Activated CD8-positive, alpha-beta T cell treated with anti-CD3 and anti-CD28 coated beads, Interleukin-2, amount 10 ng/mL, durations not matched to agents 7 days and 5 days (primary cell): Measurements from ENCODE around the gene GDF7. TPM values are rescaled to one million over a fixed set of nuclear protein-coding genes. Genes with fewer than 3 reads are reported as not detected.

ENCODE experiments used
- ATAC-seq: fragments of 150-1000 bp; cut with Tn5 transposase; one replicate; pipeline ENCODE4 v1.10.0; 2021; ENCODE audit warnings: moderate library complexity
- CTCF ChIA-PET: fragments of 350-600 bp; sonication (Branson Sonifier 250); formaldehyde crosslinking; loops from one replicate; lab custom pipeline; 2021; ENCODE audit warnings: antibody characterized with exemption; lab: Charles Lee
- POLR2A ChIA-PET: fragments of 350-600 bp; sonication (Branson Sonifier 250); formaldehyde crosslinking; loops from one replicate; lab custom pipeline; 2021; ENCODE audit warnings: antibody characterized with exemption; lab: Charles Lee
- DNase-seq: peaks from one replicate; pipeline ENCODE4 v3.0.0-alpha.2; 2020
- H3K27ac Mint-ChIP-seq: one replicate; pipeline ENCODE4 v1.8.0; 2021; ENCODE audit warnings: mild to moderate bottlenecking, mixed read lengths
- H3K27me3 Mint-ChIP-seq: one replicate; pipeline ENCODE4 v1.8.0; 2021; ENCODE audit warnings: low read depth, mixed read lengths
- H3K36me3 Mint-ChIP-seq: one replicate; pipeline ENCODE4 v1.8.0; 2021; ENCODE audit warnings: low read depth, mixed read lengths
- H3K4me1 Mint-ChIP-seq: one replicate; pipeline ENCODE4 v1.8.0; 2021; ENCODE audit warnings: low read depth, mixed read lengths
- H3K4me3 Mint-ChIP-seq: one replicate; pipeline ENCODE4 v1.8.0; 2021; ENCODE audit warnings: mild to moderate bottlenecking, mixed read lengths
- H3K9me3 Mint-ChIP-seq: one replicate; pipeline ENCODE4 v1.8.0; 2022; ENCODE audit warnings: mixed read lengths; ENCODE audit not compliant: insufficient read depth
- total RNA-seq, 2 experiments: library from RNA; stranded (reverse); gene quantifications; one replicate each; pipeline ENCODE4 v1.2.3, GENCODE V29; 2021

Gene GDF7
- total RNA-seq, 2 experiments from 2014 or later: not detected

DNA sequence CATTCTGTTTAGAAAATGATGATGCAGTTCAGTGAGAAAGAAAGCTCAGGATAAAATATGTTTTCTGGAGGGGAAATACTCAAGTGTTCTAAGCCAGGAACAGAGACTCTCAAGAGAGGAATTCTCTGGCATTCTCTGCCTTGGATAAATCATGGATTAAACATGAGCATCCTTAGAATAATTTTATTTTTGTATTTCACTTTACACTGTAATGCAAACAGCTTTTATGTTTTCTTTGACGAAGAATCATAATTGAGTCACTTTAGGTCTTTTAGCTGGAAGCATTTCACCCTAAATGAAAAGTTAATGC, 11.1 kb downstream of the GDF7 start:
- Mint-ChIP-seq H3K4me1 (peaks cover 5% of the 10 kb centered on the region), H3K9me3 (no peaks in the 10 kb centered on the region), H3K36me3 (no peaks in the 10 kb centered on the region), H3K27ac (no peak overlapping the region), H3K4me3 (no peak overlapping the region), H3K27me3 (peaks cover 5% of the 10 kb centered on the region)
- POLR2A ChIA-PET: no interaction called here
- DNase-seq: no peak
- no peak for ATAC-seq
- CTCF ChIA-PET: interaction anchor here (0.7 to 2.0 kb wide), 5 partner anchors 15 to 287 kb away, joined by 3 to 8 read pairs (median 3); partner anchors contain the start of gene HS1BP3

DNA sequence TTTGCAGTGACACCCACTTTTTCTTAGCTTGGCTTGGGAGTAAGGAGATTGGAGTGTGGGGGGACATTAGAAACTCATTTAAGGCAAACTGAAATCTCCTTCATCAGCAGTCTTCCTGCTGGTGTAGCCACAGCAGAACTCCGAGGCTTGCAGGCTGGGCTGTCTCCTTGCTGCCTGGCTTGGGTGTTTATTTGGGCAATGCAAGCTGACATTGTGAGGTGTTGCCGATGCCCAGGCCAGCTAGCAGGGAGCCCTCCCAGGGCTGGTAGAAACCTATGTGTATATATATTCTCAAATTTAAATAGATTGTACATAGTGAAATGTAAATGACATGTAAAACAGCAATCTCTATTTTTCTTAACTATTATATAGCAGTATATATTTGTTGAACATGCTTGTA, 11.8 kb downstream of the GDF7 start:
- DNase-seq: no peak
- Mint-ChIP-seq H3K27ac (no peak overlapping the region), H3K36me3 (no peaks in the 10 kb centered on the region), H3K9me3 (no peaks in the 10 kb centered on the region), H3K27me3 (peaks cover under 1% of the 10 kb centered on the region), H3K4me1 (peaks cover 5% of the 10 kb centered on the region), H3K4me3 (no peak overlapping the region)
- POLR2A ChIA-PET: no interaction called here
- no peak for ATAC-seq
- CTCF ChIA-PET: interaction anchor here (0.8 to 2.0 kb wide), 3 partner anchors 14 to 28 kb away, joined by 3 to 8 read pairs (median 5); partner anchors contain the start of gene HS1BP3

DNA sequence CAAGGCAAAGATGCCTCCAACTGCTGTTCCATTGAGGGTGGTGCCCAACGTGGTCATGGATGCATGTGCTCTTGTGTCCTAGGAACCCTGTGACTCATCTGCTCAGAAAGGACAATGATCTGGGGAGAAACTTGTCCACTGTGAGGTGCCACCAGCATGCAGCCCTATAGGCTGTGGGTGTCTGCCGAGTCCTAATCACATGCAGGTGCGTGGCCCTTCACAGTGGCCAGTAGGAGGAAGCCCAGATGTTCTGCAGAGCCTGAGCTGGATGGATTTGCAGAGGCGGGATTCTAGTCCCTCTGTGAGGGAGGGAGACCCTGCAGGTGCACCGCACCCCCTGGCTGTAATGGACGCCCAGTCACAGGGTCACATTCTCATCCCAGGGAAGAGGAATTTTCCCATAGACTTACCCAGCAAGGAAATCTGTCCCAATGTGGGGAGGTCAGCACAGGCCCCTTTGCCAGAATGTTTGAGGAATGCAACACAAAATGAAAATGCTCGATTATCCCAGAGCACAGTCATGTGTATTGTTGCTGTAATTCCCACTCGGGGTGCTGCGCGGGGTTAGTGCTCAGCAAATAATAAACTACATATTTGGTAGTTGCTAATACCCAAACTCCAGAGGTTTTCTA, 13.9 kb downstream of the GDF7 start:
- ChIA-PET CTCF (no interaction called here), POLR2A (no interaction called here)
- Mint-ChIP-seq H3K36me3 (peaks cover 4% of the 10 kb centered on the region), H3K4me3 (no peak overlapping the region), H3K9me3 (no peaks in the 10 kb centered on the region), H3K27me3 (no peaks in the 10 kb centered on the region), H3K27ac (no peak overlapping the region), H3K4me1 (peaks cover 5% of the 10 kb centered on the region)
- ATAC-seq (no peak), DNase-seq (no peak)

DNA sequence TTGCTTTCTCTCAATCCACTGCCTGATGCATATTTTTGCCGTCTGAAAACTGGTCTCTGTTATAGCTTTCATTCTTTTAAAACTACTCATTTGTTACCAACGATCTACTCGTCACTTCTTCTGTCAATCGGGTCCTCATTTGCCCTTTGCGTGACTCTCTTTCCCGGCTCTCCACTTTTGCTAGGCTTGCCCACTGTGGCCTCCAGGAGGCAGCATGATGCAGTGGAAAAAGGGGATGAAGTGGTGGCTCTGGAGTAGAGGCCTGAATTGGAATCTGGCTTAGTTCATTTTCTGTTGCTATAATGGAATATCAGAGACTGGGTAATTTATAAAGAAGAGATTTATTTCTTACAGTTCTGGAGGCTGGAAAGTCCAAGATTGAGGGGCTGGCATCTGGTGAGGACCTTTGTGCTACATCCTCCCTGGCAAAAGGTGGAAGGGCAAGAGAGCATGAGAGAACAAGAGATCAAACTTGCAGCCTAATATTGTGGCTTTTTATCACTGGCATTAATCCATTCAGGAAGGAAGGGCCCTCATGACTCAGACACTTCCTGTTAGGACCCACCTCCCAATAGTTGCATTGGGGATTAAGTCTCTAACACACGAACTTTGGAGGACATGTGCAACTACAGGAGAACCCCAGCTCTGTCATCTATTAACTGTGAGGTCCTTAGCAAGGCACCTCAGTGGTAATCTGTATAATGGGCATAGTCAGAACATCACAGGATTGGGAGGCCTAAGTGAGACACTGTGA, 15.4 kb downstream of the GDF7 start:
- Mint-ChIP-seq H3K27ac (no peak overlapping the region), H3K4me3 (no peak overlapping the region)
- no peak for DNase-seq

DNA sequence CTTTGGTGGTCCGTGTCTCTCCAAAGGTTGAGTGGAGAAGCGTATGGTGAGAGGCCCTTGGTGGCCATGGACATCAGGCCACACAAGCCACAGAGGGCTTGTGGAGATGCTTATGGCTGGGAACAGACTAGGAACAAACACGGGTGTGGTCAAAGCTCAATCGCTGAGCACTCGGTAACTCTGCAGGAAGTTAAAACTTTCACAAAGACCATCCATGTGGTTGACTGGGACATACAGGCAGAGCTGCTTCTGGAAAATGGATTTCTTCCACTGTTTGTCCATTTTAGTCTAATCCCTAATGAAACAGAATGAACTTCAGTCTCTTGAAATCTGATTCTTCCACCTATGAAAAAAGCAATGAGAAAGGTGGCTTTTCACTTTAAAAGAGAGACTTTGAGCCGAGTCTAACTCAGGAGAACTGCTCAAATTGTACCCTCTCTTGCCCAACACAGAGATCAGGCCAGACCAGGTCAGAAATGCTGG, 17.7 kb downstream of the GDF7 start:
- peaks cover 22% of the 10 kb centered on the region for H3K36me3 Mint-ChIP-seq
- ATAC-seq (no peak), DNase-seq (no peak)
- peaks cover 5% of the 10 kb centered on the region for H3K4me1 Mint-ChIP-seq
- H3K27me3 Mint-ChIP-seq: no peaks in the 10 kb centered on the region
- ChIA-PET CTCF (interaction anchor here (1.1 kb wide), 2 partner anchors 9 to 23 kb away, joined by 3 to 8 read pairs; no protein-coding TSS in a partner anchor), POLR2A (no interaction called here)
- H3K4me3 Mint-ChIP-seq: no peak overlapping the region
- no peaks in the 10 kb centered on the region for H3K9me3 Mint-ChIP-seq
- H3K27ac Mint-ChIP-seq: no peak overlapping the region

More for the DNA sequence above, 15.4 kb downstream of the GDF7 start:
- no peaks in the 10 kb centered on the region for H3K9me3 Mint-ChIP-seq
- POLR2A ChIA-PET: no interaction called here
- peaks cover 5% of the 10 kb centered on the region for H3K4me1 Mint-ChIP-seq
- CTCF ChIA-PET: interaction anchor here (0.7 to 1.6 kb wide), 4 partner anchors 17 to 31 kb away, joined by 3 read pairs; partner anchors contain the start of gene HS1BP3
- peaks cover 13% of the 10 kb centered on the region for H3K36me3 Mint-ChIP-seq
- no peaks in the 10 kb centered on the region for H3K27me3 Mint-ChIP-seq
- no peak for ATAC-seq

DNA sequence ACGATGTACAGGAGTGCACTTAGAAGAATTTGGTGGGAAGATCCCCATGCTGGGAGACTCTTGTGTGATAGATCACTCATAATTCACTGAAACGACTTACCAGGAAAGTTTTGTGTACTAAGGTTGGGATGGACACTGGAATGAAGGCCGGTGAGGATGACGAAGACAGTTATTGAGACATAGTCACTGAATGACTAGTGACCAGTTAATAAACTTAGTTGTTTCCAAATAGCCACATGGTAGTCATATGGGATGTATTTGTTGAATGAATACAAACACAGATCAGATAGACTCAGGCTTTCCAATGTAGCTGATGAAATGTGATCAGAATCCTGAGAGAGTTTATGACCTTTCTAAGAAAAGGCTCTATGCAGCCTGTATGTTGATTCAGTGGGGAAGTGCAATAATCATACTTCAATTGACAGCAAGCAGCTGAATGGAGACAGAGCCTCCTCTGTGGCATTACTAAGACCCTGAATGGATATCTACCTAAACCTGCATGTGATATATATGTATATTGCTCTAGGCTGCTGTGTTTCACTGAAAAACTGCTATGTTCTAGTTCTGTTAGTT, 20.4 kb downstream of the GDF7 start:
- ATAC-seq (no peak), DNase-seq (no peak)
- no peaks in the 10 kb centered on the region for H3K9me3 Mint-ChIP-seq
- no peak overlapping the region for H3K4me3 Mint-ChIP-seq
- H3K27me3 Mint-ChIP-seq: no peaks in the 10 kb centered on the region
- peaks cover 22% of the 10 kb centered on the region for H3K36me3 Mint-ChIP-seq
- H3K4me1 Mint-ChIP-seq: peaks cover 3% of the 10 kb centered on the region
- CTCF ChIA-PET: interaction anchor here (1.4 kb wide), 1 partner anchor 26 kb away, joined by 3 read pairs; no protein-coding TSS in a partner anchor
- POLR2A ChIA-PET: no interaction called here
- H3K27ac Mint-ChIP-seq: no peak overlapping the region

DNA sequence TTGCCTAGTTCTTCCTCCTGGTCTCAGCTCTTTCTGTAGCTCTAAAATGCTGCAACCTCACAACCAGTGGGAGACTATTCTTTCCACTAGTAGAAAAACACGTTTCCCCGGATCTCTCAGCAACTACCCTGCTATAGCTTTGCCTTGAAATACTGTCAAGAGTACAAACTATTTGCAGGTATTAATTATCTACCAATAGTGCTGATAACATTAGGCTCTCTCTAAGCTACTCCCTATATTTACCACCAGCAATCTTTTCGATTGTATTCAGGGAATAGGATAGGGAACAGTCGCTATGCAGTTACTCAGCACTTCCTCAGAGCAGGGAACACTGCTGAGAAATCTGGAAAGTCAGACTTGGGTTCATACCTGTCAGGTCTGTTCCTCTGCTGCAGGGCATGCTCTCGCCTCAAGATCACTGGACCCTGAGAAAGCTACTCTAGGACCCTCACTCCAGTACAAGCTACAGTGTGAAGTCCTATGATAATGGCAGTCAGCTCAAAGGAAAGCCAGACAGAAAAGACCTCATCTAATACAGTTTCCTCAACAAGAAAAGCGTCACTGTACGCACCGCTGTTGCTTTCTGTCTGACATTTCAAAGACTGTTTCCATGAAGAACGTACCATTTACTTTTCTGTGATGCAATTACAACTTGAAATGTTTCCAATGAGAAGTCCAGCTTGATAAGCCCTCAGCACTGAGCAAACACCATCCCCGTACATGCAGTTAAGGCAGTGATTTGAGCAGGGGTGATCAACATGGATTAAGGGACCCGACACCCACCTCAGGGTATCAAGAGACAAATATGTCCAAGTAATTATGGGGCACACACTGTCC, 22.7 kb downstream of the GDF7 start:
- no peaks in the 10 kb centered on the region for H3K27me3 Mint-ChIP-seq
- no peak for DNase-seq
- ChIA-PET CTCF (no interaction called here), POLR2A (no interaction called here)
- ATAC-seq: no peak
- no peaks in the 10 kb centered on the region for H3K4me1 Mint-ChIP-seq
- peaks cover 22% of the 10 kb centered on the region for H3K36me3 Mint-ChIP-seq
- no peaks in the 10 kb centered on the region for H3K9me3 Mint-ChIP-seq
- no peak overlapping the region for H3K27ac Mint-ChIP-seq
- H3K4me3 Mint-ChIP-seq: no peak overlapping the region

DNA sequence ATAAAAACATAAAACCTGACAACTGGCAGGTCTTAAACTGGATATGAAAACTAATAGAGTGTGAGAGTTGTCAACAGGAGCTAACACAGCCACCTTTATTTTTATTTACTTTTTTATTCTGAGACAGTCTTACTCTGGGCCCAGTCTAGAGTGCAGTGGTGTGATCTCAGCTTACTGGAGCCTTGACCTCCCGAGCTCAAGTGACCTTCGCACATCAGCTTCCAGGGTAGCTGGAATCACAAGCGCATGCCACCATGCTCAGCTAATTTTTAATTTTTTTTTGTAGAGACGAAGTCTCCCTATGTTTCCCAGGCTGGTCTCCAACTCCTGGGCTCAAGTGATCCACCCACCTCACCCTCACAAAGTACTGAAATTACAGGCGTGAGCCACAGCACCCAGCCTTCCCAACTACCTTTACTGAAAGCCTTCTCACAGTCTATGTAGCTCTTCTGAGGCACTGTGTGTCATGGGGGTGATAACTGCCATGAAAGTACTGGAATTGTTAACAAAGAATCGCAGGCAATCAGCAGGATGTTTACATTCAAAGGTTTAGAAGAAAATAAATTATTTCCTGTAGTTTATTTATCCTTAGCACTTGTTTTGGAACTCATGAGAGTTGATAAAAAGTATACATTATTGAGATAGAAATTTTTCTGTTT, 24.3 kb downstream of the GDF7 start:
- H3K36me3 Mint-ChIP-seq: peaks cover 17% of the 10 kb centered on the region
- H3K27ac Mint-ChIP-seq: no peak overlapping the region
- no peak overlapping the region for H3K4me3 Mint-ChIP-seq
- H3K9me3 Mint-ChIP-seq: no peaks in the 10 kb centered on the region
- POLR2A ChIA-PET: no interaction called here
- H3K4me1 Mint-ChIP-seq: no peaks in the 10 kb centered on the region
- CTCF ChIA-PET: interaction anchor here (0.8 kb wide), 1 partner anchor 271 kb away, joined by 4 read pairs; no protein-coding TSS in a partner anchor
- no peaks in the 10 kb centered on the region for H3K27me3 Mint-ChIP-seq
- no peak for ATAC-seq
- no peak for DNase-seq

DNA sequence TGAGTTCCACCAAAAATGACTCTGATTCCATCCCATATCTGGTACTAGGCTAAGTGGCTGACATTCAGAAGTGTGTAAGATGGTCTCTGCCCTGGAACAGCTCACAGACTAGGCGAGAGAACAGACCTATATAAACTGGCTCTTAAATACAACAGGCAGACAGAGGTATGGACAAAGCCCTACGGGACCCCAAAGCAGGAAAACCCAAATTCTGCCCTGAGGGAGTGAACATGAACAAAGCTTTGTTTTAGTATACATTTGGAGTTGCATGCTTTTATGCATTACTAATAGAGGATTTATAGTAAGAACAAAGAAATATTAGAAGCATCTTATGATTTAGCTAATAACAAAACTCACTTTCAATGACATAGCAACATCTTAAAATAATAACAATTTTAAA, 25.1 kb downstream of the GDF7 start:
- no peak overlapping the region for H3K4me3 Mint-ChIP-seq
- DNase-seq (no peak), ATAC-seq (no peak)
- ChIA-PET CTCF (no interaction called here), POLR2A (no interaction called here)
- H3K27me3 Mint-ChIP-seq: no peaks in the 10 kb centered on the region
- peaks cover 12% of the 10 kb centered on the region for H3K36me3 Mint-ChIP-seq
- no peaks in the 10 kb centered on the region for H3K9me3 Mint-ChIP-seq
- no peak overlapping the region for H3K27ac Mint-ChIP-seq
- no peaks in the 10 kb centered on the region for H3K4me1 Mint-ChIP-seq

DNA sequence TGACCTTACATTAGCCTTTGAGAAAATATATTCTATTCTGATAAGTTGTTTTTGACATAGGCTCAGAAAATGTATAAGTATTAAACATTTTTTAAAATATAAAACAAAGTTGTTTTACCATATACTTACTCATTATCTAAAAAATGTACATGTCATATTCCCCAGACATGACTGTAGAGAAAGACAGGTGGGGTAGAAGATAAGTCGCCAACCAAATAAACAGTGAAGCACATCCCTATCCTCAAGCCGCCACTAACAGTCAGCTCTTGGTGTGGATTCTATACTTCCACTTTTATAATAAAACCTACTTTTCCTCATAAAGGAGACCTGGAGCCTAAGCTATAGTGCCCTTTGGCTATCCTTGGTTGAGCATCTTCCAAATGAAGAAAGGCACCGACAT, 26.4 kb downstream of the GDF7 start:
- ChIA-PET POLR2A (no interaction called here), CTCF (interaction anchor here (0.8 to 1.1 kb wide), 2 partner anchors 15 to 32 kb away, joined by 3 to 5 read pairs; no protein-coding TSS in a partner anchor)
- Mint-ChIP-seq H3K4me1 (no peaks in the 10 kb centered on the region), H3K27me3 (no peaks in the 10 kb centered on the region), H3K9me3 (no peaks in the 10 kb centered on the region), H3K36me3 (peaks cover 12% of the 10 kb centered on the region), H3K27ac (no peak overlapping the region), H3K4me3 (no peak overlapping the region)
- no peak for DNase-seq
- no peak for ATAC-seq

DNA sequence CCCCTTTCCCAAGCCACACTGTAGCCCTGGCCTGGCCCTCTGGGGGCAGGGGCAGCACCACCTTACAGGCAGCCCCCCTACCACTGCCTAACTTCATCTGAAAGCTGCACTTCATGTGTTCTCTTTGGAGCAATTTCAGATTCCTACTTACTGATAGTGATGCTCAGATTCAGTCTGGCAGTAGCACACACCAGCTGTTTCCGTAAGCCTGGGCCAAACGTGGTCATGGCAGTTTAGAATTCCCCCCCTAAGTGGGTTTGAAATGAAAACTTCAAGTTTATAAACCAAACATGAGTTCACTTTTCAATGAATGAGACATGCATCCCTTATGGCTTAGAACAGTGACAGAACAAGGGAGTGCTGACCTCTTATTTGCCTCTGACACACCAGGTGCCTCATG, 29.4 kb downstream of the GDF7 start:
- POLR2A ChIA-PET: no interaction called here
- Mint-ChIP-seq H3K27ac (no peak overlapping the region), H3K27me3 (no peaks in the 10 kb centered on the region), H3K4me3 (no peak overlapping the region), H3K9me3 (no peaks in the 10 kb centered on the region), H3K36me3 (peaks cover 12% of the 10 kb centered on the region), H3K4me1 (peaks cover 12% of the 10 kb centered on the region)
- DNase-seq (no peak), ATAC-seq (no peak)
- CTCF ChIA-PET: no interaction called here
